Measurements from ENCODE around the gene COX6B1.
"Not testable (repeated sequence)": the region's sequence is repeated elsewhere in the genome, so short reads cannot be mapped to it uniquely, and the experiment has no call there.

The COX6B1 gene, protein sequence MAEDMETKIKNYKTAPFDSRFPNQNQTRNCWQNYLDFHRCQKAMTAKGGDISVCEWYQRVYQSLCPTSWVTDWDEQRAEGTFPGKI

DNA sequence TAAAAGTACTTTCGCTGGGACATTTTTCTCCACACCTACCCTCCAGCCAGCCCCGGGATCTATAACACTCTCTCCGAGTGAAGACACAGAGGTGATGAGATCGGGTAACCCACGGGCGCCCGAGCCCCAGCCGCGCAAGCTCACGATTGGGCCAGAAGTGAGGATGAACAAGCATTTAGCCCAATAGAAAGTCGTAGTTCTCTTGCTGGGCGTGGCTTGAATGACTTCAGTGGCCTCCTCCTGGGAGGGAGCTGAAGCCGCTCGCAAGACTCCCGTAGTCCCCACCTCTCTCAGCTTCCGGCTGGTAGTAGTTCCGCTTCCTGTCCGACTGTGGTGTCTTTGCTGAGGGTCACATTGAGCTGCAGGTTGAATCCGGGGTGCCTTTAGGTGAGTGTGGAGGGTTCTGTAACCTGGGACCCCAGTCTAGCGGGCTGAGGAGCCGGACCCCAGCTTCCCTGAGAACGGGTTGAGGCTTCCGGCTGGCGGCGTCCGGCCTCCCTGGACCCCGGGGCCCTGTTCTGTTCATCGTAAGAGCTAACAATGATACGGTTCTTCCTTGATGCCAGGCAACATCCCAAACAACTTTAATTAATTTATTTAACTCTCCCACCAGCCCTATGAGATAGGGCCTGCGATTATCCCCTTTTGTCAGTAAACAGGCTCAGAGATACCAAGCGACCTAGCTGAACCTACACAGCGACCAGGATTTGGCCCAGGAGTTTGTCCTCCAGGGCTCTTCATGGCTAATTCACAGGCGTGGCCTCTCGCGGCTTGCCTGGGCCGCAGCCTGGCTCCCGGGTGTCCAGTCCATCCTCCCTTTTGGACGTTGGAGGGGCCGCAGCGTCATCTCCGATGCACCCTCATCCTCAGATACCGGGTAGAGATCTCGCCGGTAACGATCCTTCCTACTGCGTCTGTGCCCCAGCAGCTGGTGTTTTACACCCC is at the start of gene COX6B1:
TSS of gene COX6B1 (plus strand) at position 307 of the 945 bp plus-strand sequence. CDS start 2,921 bp downstream, outside the sequence.
- peaks cover 56% of the 10 kb centered on the region for H3K4me1 Mint-ChIP-seq
- peaks cover 14% of the 10 kb centered on the region for H3K36me3 Mint-ChIP-seq
- peak; percentile 96 for DNase-seq
- H3K4me3 Mint-ChIP-seq = peak within 1 kb of the TSS; percentile 85
- H3K9me3 Mint-ChIP-seq = no peaks in the 10 kb centered on the region
- H3K27ac Mint-ChIP-seq = peak within 1 kb of the TSS; percentile 88
- CTCF ChIA-PET = interaction anchor here (0.8 to 1.4 kb wide), 3 partner anchors 26 to 131 kb away, joined by 4 to 5 read pairs (median 4); no protein-coding TSS in a partner anchor
- H3K27me3 Mint-ChIP-seq = no peaks in the 10 kb centered on the region

DNA sequence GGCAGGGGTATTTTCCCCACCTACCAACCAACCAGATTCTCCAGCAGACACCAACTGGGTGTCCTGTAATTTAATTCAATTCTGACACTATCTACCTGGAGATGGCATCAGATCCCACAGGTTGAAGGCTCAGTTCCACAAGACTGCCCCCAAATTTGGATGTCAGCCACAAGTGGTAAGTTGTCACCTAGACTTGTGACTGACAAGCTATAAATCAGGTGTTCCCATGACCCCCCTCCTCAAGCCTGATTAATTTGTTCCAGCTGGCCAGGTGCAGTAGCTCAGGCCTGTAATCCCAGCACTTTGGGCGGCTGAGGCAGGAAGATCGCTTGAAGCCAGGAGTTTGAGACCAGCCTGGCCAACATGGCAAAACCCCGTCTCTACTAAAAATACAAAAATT is 46.2 kb upstream of the COX6B1 start:
- CTCF ChIA-PET = interaction anchor here (1.0 kb wide), 1 partner anchor 54 kb away, joined by 3 read pairs; no protein-coding TSS in a partner anchor
- H3K4me1 Mint-ChIP-seq = peaks cover under 1% of the 10 kb centered on the region
- H3K9me3 Mint-ChIP-seq = peaks cover 2% of the 10 kb centered on the region
- no peak overlapping the region for H3K4me3 Mint-ChIP-seq
- H3K27ac Mint-ChIP-seq = no peak overlapping the region
- peaks cover 27% of the 10 kb centered on the region for H3K27me3 Mint-ChIP-seq
- H3K36me3 Mint-ChIP-seq = no peaks in the 10 kb centered on the region
- DNase-seq = no peak

DNA sequence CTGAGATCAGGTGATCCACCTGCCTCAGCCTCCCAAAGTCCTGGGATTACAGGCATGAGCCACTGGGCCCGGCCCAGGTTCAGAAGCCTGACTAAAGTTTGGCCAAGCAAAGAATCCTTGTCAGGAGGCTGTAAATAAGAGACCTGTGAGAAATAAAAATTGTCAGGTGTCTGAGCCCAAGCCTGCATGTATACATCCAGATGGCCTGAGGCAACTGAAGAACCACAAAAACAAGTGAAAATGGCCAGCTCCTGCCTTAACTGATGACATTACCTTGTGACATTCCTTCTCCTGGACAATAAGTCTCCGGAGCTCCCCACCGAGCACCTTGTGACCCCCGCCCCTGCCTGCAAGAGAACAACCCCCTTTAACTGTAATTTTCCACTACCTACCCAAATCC is 43.7 kb upstream of the COX6B1 start:
- DNase-seq, H3K27ac Mint-ChIP-seq, H3K4me3 Mint-ChIP-seq, CTCF ChIA-PET: not testable (repeated sequence)
- Mint-ChIP-seq H3K27me3 (peaks cover 19% of the 10 kb centered on the region), H3K9me3 (peaks cover 17% of the 10 kb centered on the region), H3K4me1 (peaks cover 11% of the 10 kb centered on the region), H3K36me3 (peaks cover 10% of the 10 kb centered on the region)

DNA sequence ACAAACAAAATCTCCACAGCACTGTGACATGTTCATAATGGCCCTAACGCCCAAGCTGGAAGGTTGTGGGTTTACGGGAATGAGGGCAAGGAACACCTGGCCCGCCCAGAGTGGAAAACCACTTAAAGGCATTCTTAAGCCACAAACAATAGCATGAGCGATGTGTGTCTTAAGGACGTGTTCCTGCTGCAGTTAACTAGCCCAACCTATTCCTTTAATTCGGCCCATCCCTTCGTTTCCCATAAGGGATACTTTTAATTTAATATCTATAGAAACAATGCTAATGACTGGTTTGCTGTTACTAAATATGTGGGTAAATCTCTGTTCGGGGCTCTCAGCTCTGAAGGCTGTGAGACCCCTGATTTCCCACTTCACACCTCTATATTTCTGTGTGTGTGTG is 41.0 kb upstream of the COX6B1 start:
- H3K4me3 Mint-ChIP-seq, H3K27ac Mint-ChIP-seq, DNase-seq, H3K27me3 Mint-ChIP-seq, CTCF ChIA-PET: not testable (repeated sequence)
- Mint-ChIP-seq H3K36me3 (peaks cover 10% of the 10 kb centered on the region), H3K9me3 (peaks cover 17% of the 10 kb centered on the region), H3K4me1 (peaks cover 38% of the 10 kb centered on the region)

DNA sequence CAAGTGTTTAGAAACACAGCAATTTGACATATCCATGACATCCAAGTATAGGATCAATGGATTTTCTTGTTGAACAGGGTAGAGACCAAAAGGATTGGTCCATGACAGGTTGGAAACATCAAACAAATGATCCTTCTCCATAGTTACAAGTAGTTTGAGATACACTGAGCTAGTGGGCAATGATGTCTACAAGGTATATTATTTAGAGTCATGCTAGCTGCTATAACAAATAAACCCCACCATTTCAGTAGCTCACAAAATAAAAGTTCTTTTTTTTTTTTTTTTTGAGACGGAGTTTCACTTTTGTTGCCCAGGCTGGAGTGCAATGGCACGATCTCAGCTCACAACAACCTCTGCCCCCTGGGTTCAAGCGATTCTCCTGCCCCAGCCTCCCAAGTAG is 40.5 kb upstream of the COX6B1 start:
- Mint-ChIP-seq H3K27ac (no peak overlapping the region), H3K4me3 (no peak overlapping the region), H3K9me3 (peaks cover 17% of the 10 kb centered on the region), H3K4me1 (peaks cover 42% of the 10 kb centered on the region), H3K36me3 (peaks cover 10% of the 10 kb centered on the region), H3K27me3 (peaks cover 9% of the 10 kb centered on the region)
- CTCF ChIA-PET = no interaction called here
- no peak for DNase-seq

DNA sequence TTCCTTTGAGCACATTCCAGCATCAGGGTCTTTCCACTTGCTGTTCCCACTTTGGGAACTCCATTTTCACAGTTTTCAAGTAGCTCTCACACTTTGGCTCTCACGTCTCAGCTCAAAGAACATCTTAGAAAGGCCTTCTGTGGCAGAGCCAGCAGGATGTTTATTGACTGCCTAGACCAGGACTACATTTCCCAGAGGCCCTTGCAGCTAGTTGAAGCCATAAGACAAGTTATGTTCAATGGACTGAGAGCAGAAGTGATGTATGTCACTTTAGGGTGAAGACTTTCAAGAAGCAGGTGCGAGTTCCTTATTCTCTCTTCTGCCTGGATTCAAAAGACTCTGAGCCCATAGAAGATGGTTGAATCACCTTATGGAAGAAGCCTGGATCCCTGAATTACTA is 39.9 kb upstream of the COX6B1 start:
- DNase-seq = peak; percentile 40
- peaks cover 9% of the 10 kb centered on the region for H3K27me3 Mint-ChIP-seq
- peaks cover 47% of the 10 kb centered on the region for H3K4me1 Mint-ChIP-seq
- peaks cover 17% of the 10 kb centered on the region for H3K9me3 Mint-ChIP-seq
- no peak overlapping the region for H3K4me3 Mint-ChIP-seq
- peaks cover 10% of the 10 kb centered on the region for H3K36me3 Mint-ChIP-seq
- peak overlapping the region; percentile 94 for H3K27ac Mint-ChIP-seq
- CTCF ChIA-PET = interaction anchor here (0.6 to 1.1 kb wide), 2 partner anchors 8 to 84 kb away, joined by 3 read pairs; no protein-coding TSS in a partner anchor

DNA sequence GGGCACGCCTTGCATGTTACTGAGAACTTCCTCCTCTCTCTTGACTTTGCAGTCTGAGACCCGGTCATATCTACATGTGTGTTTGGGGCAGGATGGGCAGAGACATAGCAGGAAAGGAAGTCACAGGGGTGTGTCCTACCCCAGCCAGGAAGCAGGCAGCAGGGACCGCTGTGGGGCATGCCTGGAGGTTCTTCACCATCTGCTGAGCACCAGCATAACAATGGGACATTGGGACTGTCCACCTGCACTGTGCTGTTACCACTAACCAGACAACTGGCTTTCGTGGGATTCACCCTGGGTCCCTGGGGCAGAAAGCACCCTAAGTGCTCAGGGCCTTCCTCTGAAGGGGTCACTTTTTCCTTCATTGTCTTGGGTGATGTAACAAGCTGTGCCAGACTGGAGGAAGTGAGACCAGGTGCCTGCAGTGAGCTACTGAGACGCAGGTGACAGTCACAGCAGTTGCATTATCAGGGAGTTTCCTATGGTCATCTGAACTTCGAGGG is 38.2 kb upstream of the COX6B1 start:
- peaks cover 17% of the 10 kb centered on the region for H3K9me3 Mint-ChIP-seq
- H3K36me3 Mint-ChIP-seq = peaks cover 13% of the 10 kb centered on the region
- H3K4me1 Mint-ChIP-seq = peaks cover 58% of the 10 kb centered on the region
- H3K27ac Mint-ChIP-seq = peak overlapping the region; percentile 94
- peaks cover 5% of the 10 kb centered on the region for H3K27me3 Mint-ChIP-seq
- peak overlapping the region; percentile 21 for H3K4me3 Mint-ChIP-seq
- peak; percentile 73 for DNase-seq
- CTCF ChIA-PET = no interaction called here

DNA sequence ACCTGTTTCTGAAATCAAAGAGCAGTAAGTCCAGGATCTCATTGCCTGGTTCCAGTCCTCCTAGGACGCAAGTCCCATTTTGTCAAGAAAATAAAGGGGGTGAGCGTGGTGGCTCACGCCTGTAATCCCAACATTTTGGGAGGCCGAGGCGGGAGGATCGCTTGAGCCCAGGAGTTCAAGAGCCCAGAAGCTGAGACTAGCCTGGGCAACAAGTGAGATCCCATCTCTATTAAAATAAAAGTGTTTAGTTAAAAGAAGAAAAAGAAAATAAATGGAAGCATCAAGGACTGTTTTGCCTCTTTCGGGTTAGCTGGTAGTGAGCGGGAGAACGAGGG is 35.9 kb upstream of the COX6B1 start:
- Mint-ChIP-seq H3K4me3 (peak overlapping the region; percentile 84), H3K4me1 (peaks cover 58% of the 10 kb centered on the region), H3K27me3 (peaks cover 4% of the 10 kb centered on the region), H3K9me3 (peaks cover 12% of the 10 kb centered on the region), H3K27ac (peak overlapping the region; percentile 95), H3K36me3 (peaks cover 21% of the 10 kb centered on the region)
- DNase-seq = no peak
- CTCF ChIA-PET = no interaction called here

DNA sequence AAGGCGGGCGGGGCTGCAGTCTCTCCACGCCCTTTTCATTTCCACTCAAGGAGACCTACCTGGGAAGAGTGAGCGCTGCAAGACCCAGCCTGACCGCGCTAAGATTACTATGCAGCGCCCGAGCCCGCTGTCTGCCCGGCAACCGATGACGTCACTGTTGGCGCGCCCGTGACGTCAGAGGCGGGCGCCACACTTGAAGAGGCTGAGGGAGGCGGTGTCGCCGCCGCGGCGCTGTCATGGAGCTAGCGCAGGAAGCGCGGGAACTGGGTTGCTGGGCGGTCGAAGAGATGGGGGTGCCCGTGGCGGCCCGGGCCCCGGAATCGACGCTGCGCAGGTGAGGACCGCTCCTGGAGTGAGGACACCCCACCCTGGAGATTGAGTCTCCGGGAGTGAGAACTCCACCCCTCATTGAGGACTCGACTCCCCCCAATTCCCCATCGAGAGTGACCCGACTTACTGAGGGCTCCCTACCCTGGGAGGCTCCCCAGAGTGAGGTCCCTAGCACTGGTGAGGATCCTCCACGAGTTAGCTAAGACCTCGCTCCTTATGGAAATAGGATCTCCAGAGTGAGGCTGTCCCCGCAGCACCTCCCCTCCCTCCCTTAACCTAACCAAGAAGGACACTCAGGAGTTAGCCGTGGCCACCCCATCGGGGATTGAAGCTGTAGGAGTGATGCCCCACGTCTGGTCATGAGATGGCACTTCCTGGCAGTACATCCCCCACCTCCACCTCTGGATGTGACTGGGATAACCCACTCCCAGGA is 35.4 kb upstream of the COX6B1 start, which contains the start of gene HAUS5:
TSS of gene HAUS5 (plus strand) at position 177 of the 763 bp plus-strand sequence. CDS start at position 237, 60 bp downstream.
- peaks cover 58% of the 10 kb centered on the region for H3K4me1 Mint-ChIP-seq
- peak within 1 kb of the TSS; percentile 84 for H3K4me3 Mint-ChIP-seq
- peak within 1 kb of the TSS; percentile 95 for H3K27ac Mint-ChIP-seq
- DNase-seq = peak; percentile 95
- peaks cover 18% of the 10 kb centered on the region for H3K36me3 Mint-ChIP-seq
- H3K27me3 Mint-ChIP-seq = peaks cover 4% of the 10 kb centered on the region
- CTCF ChIA-PET = interaction anchor here (0.6 kb wide), 1 partner anchor 127 kb away, joined by 5 read pairs; no protein-coding TSS in a partner anchor
- H3K9me3 Mint-ChIP-seq = peaks cover 8% of the 10 kb centered on the region

DNA sequence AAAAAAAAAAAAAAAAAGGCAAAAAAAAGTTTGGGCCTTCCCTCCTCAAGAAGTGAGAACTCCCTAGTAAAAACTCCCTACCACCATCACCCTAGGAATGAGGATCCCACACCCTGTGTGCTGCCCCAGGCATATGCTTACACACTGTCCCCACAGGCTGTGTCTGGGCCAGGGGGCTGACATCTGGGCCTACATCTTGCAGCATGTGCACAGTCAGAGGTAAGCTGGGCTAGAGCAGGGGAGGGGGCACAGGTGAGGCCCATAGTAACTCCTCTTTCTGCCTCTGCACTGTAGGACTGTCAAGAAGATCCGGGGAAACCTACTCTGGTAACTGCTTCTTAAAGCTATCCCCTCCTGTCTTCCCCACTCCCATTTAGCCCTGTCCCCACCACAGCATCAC is 34.5 kb upstream of the COX6B1 start:
- CTCF ChIA-PET = interaction anchor here (0.6 kb wide), 1 partner anchor 127 kb away, joined by 5 read pairs; no protein-coding TSS in a partner anchor
- H3K4me1 Mint-ChIP-seq = peaks cover 53% of the 10 kb centered on the region
- H3K9me3 Mint-ChIP-seq = peaks cover 3% of the 10 kb centered on the region
- peak overlapping the region; percentile 84 for H3K4me3 Mint-ChIP-seq
- H3K36me3 Mint-ChIP-seq = peaks cover 15% of the 10 kb centered on the region
- H3K27ac Mint-ChIP-seq = peak overlapping the region; percentile 95
- peaks cover 4% of the 10 kb centered on the region for H3K27me3 Mint-ChIP-seq
- no peak for DNase-seq

DNA sequence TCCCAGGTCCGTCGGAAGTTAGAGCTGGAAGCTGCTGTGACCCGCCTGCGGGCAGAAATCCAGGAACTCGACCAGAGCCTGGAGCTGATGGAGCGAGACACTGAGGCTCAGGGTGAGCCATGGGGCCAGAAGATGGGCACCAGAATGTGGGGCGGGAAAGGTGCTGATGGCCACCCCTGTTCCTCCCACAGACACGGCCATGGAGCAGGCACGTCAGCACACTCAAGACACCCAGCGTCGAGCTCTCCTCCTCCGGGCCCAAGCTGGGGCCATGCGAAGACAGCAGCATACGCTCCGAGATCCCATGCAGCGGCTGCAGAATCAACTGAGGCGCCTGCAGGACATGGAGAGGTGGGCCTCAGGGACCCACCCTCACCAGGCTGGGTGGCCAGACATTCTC is 33.1 kb upstream of the COX6B1 start:
- Mint-ChIP-seq H3K36me3 (peaks cover 12% of the 10 kb centered on the region), H3K4me3 (no peak overlapping the region), H3K27ac (no peak overlapping the region), H3K9me3 (no peaks in the 10 kb centered on the region), H3K4me1 (peaks cover 41% of the 10 kb centered on the region), H3K27me3 (peaks cover 4% of the 10 kb centered on the region)
- DNase-seq = no peak
- CTCF ChIA-PET = no interaction called here

DNA sequence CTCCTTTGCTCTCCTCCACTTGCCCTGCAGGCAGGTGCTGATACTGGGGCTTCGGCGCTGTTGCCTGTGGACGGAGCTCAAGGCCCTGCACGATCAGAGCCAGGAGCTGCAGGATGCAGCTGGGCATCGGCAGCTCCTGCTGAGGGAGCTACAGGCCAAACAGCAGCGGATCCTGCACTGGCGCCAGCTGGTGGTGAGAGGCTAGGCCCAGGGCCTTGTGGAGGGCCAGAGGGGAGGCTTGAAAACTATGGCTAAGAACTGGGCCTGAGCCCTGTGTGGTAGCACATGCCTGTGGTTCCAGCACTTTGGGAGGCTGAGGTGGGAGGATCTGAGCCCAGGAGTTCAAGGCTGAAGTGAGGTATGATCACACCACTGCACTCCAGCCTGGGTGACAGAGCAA is 29.3 kb upstream of the COX6B1 start:
- Mint-ChIP-seq H3K9me3 (no peaks in the 10 kb centered on the region), H3K36me3 (peaks cover 30% of the 10 kb centered on the region), H3K4me3 (no peak overlapping the region), H3K4me1 (peaks cover 5% of the 10 kb centered on the region), H3K27ac (no peak overlapping the region), H3K27me3 (no peaks in the 10 kb centered on the region)
- CTCF ChIA-PET = no interaction called here
- no peak for DNase-seq

DNA sequence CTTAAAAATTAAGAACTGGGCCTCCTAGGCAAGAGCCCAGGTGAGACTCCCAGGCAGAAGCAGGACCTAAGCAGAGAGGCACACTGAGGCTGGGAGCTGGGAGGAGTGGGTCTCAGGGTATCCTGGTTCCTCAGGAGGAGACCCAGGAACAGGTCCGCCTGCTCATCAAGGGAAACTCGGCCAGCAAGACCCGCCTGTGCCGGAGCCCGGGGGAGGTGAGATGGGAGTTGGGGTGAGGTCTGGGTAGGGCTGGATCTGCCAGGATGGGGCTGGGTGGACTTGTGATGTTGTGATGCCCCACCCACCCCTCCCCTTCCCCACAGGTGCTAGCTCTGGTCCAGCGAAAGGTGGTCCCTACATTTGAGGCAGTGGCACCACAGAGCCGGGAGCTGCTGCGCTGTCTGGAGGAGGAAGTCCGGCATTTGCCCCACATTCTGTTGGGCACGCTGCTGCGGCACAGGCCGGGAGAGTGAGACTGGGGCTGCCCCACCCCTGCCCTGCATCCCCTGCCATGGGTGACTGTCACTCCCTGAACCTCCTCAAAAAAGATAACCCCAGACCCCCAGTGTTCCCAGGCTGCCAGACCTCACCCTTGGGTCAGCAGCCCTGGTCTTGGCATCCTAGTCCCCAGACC is 28.7 kb upstream of the COX6B1 start:
- Mint-ChIP-seq H3K9me3 (no peaks in the 10 kb centered on the region), H3K27me3 (no peaks in the 10 kb centered on the region), H3K4me3 (no peak overlapping the region), H3K36me3 (peaks cover 30% of the 10 kb centered on the region), H3K4me1 (peaks cover 3% of the 10 kb centered on the region), H3K27ac (no peak overlapping the region)
- no peak for DNase-seq
- CTCF ChIA-PET = no interaction called here
